Left ventricle myocardium inferior (tissue), 1 donor: ENCODE measurements around the gene JAKMIP1. TPM values are rescaled to one million over a fixed set of nuclear protein-coding genes. Genes with fewer than 3 reads are reported as not detected.

ENCODE experiments used
- DNase-seq: peaks from one replicate; pipeline ENCODE4 v3.0.0-alpha.2; 2020
- H3K27ac ChIP-seq: fragments of 200-600 bp; replicated peaks from 2 replicates; pipeline ENCODE4 v1.8.0; 2021
- H3K27me3 ChIP-seq: fragments of 200-600 bp; 2 replicates; pipeline ENCODE4 v1.8.0; 2021; ENCODE audit warnings: low read depth
- H3K36me3 ChIP-seq: fragments of 200-600 bp; 2 replicates; pipeline ENCODE4 v1.8.0; 2021
- H3K4me1 ChIP-seq: fragments of 200-600 bp; 2 replicates; pipeline ENCODE4 v1.8.0; 2021
- H3K4me3 ChIP-seq: fragments of 200-600 bp; 2 replicates; pipeline ENCODE4 v1.8.0; 2021; ENCODE audit warnings: mild to moderate bottlenecking, moderate library complexity
- H3K9me3 ChIP-seq: fragments of 200-600 bp; replicated peaks from 2 replicates; pipeline ENCODE4 v1.8.0; 2021
- CTCF ChIP-seq: fragments of 200-600 bp; IDR thresholded peaks from 2 replicates; pipeline ENCODE4 v1.8.0; 2021; ENCODE audit warnings: antibody characterized with exemption, mild to moderate bottlenecking, borderline replicate concordance
- intact Hi-C: fragments of 100-400 bp; cut with micrococcal nuclease; formaldehyde crosslinking; loops from one replicate; pipeline ENCODE4 v1.11.0; 2022
- total RNA-seq: library from RNA; stranded (reverse); fragmentation: NEBNext Ultra II Directional; extraction: Animal tissue kit (Norgen Biotek cat#: 25700); gene quantifications from one replicate; pipeline ENCODE4 v1.2.1, GENCODE V29; 2021
- donor health status: DM: no; HTN: yes; CAD: no; lungs with severe emphysema.

JAKMIP1 gene
- total RNA-seq, 1 donor from 2014 or later: not detected

DNA sequence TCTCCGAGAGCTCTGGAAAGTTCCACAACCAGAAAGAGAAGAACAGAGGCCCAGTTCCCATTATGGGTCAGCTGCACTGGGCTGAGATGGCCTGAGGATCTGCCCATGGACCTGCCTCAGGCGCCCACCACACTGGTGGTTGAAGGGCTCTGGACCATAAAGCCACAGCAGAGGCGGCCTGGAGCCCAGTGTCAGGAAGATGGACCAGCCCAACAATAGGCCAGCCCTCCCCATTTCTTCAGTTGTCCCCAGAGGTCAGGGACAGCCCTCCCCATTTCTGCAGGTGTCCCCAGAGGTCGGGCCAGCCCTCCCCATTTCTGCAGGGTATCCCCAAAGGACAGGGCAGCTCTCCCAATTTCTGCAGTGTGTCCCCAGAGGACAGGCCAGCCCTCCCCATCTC, 144.9 kb downstream of the JAKMIP1 start:
- Histone ChIP-seq H3K27ac (no peak overlapping the region), H3K9me3 (peaks cover 36% of the 10 kb centered on the region), H3K4me3 (no peak overlapping the region), H3K4me1 (no peaks in the 10 kb centered on the region), H3K27me3 (peaks cover 25% of the 10 kb centered on the region), H3K36me3 (no peaks in the 10 kb centered on the region)
- DNase-seq: no peak
- intact Hi-C loops: no loop called here
- TF ChIP-seq CTCF: no peak

GRCh38 chr4:6055030-6055429, 145.3 kb downstream of the JAKMIP1 start:
- intact Hi-C loops: no loop called here
- peaks cover 32% of the 10 kb centered on the region for H3K9me3 ChIP-seq
- no peak for TF ChIP-seq CTCF
- H3K27me3 ChIP-seq: peaks cover 29% of the 10 kb centered on the region
- no peaks in the 10 kb centered on the region for H3K36me3 ChIP-seq
- no peak overlapping the region for H3K4me3 ChIP-seq
- H3K27ac ChIP-seq: no peak overlapping the region
- no peaks in the 10 kb centered on the region for H3K4me1 ChIP-seq
- DNase-seq: no peak

- no peak for TF ChIP-seq CTCF
- Histone ChIP-seq H3K27ac (no peak overlapping the region), H3K27me3 (peaks cover 29% of the 10 kb centered on the region), H3K36me3 (no peaks in the 10 kb centered on the region), H3K4me1 (no peaks in the 10 kb centered on the region), H3K4me3 (no peak overlapping the region), H3K9me3 (peaks cover 25% of the 10 kb centered on the region)
- no peak for DNase-seq
- intact Hi-C loops: no loop called here
Measured at GRCh38 chr4:6054162-6054922, 146.0 kb downstream of the JAKMIP1 start.

- no peaks in the 10 kb centered on the region for H3K36me3 ChIP-seq
- peaks cover 32% of the 10 kb centered on the region for H3K27me3 ChIP-seq
- no peak for DNase-seq
- no peak for TF ChIP-seq CTCF
- H3K9me3 ChIP-seq: peaks cover 8% of the 10 kb centered on the region
- intact Hi-C loops: no loop called here
- no peaks in the 10 kb centered on the region for H3K4me1 ChIP-seq
- H3K27ac ChIP-seq: no peak overlapping the region
- no peak overlapping the region for H3K4me3 ChIP-seq
Measured at GRCh38 chr4:6052679-6053078, 147.7 kb downstream of the JAKMIP1 start.

GRCh38 chr4:6050551-6050950, 149.8 kb downstream of the JAKMIP1 start:
- Histone ChIP-seq H3K36me3 (no peaks in the 10 kb centered on the region), H3K4me3 (no peak overlapping the region), H3K27me3 (peaks cover 53% of the 10 kb centered on the region), H3K4me1 (no peaks in the 10 kb centered on the region), H3K9me3 (no peaks in the 10 kb centered on the region), H3K27ac (no peak overlapping the region)
- DNase-seq: no peak
- TF ChIP-seq CTCF: no peak
- intact Hi-C loops: no loop called here
